Muscle layer of duodenum (tissue), 2 donors: ENCODE data around the gene HIVEP1.

ENCODE experiments used
- H3K27ac ChIP-seq: one replicate; pipeline ENCODE4 v1.7.0; 2013; ENCODE audit warnings: mild to moderate bottlenecking, low read length
- H3K27me3 ChIP-seq: one replicate; pipeline ENCODE4 v1.7.0; 2013; ENCODE audit warnings: low read depth, mild to moderate bottlenecking, control low read depth, low read length
- H3K36me3 ChIP-seq, 2 donors: one replicate each; pipeline ENCODE4 v1.7.0; 2013; ENCODE audit warnings: low read length in 2 of 2, control low read depth in 1 of 2, mild to moderate bottlenecking in 1 of 2; ENCODE audit not compliant: insufficient read depth in 2 of 2, control insufficient read depth in 1 of 2
- H3K4me1 ChIP-seq, 2 donors: one replicate each; pipeline ENCODE4 v1.7.0; 2013; ENCODE audit warnings: low read length in 2 of 2, mild to moderate bottlenecking in 2 of 2, control low read depth in 1 of 2, moderate library complexity in 1 of 2; ENCODE audit not compliant: insufficient read depth in 2 of 2, control insufficient read depth in 1 of 2
- H3K4me3 ChIP-seq, 2 donors: one replicate each; pipeline ENCODE4 v1.7.0; 2013; ENCODE audit warnings: low read length in 2 of 2, low read depth in 1 of 2, mild to moderate bottlenecking in 1 of 2
- H3K9me3 ChIP-seq, 2 donors: one replicate each; pipeline ENCODE4 v1.7.0; 2013; ENCODE audit warnings: low read length in 2 of 2, control low read depth in 1 of 2, mild to moderate bottlenecking in 1 of 2; ENCODE audit not compliant: control insufficient read depth in 1 of 2
- donor health status: healthy.

The HIVEP1 gene

DNA sequence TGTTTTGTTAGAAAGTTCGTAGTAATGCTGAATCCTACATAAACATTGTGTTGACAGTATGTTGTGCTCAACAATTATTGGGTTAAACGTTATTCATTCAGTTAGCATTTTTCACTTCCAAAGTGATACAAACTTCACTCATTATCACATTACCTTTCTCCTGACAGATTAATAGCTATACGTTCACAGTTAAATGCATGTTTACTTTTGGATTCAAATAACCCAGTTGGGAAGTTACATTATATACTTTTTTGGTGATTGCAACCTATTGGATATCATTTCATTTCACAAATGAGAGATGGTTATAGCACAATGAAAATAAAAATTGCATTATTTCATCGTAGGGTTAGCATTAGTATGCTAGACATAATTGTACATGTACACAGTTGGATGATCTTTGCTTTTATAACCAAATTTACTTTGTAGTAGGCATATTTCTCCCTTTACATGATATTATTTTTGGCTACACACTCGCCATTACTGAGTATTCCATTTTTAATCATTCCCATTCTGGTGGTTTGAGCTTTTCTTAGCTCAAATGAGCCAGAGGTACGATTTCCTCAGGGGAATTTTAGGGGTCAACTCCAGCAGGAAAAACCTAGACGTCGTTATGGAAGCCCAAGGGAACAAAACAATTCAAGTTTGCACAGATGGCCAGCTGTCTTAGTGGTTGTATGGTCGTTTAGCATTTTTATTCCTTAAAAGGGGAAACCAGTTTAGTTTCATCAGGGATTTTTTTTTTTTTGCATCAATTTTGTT, 2.1 kb upstream of the HIVEP1 start:
- peak overlapping the region; percentile 70 to 87 for H3K4me3 ChIP-seq
- peaks cover 0 to 19% of the 10 kb centered on the region in 2 donors for H3K4me1 ChIP-seq
- peaks cover 0 to 5% of the 10 kb centered on the region in 2 donors for H3K36me3 ChIP-seq
- H3K27ac ChIP-seq = peak overlapping the region; percentile 99
- no peaks in the 10 kb centered on the region for H3K9me3 ChIP-seq
- no peaks in the 10 kb centered on the region for H3K27me3 ChIP-seq

DNA sequence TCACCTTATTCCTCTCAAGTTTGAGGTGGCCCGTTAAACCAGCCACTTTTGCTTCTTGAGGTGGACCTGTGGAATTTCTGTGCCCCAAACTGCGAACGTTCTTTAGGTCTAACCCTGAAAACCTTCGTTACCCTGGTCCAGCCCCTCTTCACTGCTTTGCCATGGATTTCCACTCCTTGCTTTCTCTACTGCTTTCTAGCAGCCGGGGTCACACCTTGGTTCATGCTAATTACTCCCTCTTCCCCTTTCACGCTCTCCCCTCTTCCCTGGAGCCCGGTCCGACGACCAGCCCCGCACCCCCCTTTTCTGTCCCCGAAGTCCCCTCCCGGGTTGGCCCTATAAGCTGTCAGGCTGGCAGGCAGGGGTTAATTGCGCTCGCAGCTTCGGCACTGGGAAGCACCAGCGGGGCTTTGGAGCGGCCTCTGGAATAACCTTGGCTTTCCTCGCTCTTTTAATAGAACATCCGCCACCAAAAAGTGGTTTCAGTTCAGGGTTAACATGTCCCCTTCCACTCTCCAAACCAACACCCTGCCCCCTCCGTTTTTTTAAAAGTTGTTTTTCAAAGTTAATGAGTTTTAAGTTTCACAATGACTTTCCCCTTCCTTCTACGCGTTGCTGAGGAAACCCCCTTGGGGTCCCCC, 1.4 kb upstream of the HIVEP1 start:
- no peaks in the 10 kb centered on the region for H3K27me3 ChIP-seq
- H3K36me3 ChIP-seq = peaks cover 0 to 5% of the 10 kb centered on the region in 2 donors
- H3K9me3 ChIP-seq = no peaks in the 10 kb centered on the region
- peak overlapping the region; percentile 99 for H3K27ac ChIP-seq
- H3K4me1 ChIP-seq = peaks cover 0 to 19% of the 10 kb centered on the region in 2 donors
- peak overlapping the region; percentile 70 to 87 for H3K4me3 ChIP-seq

DNA sequence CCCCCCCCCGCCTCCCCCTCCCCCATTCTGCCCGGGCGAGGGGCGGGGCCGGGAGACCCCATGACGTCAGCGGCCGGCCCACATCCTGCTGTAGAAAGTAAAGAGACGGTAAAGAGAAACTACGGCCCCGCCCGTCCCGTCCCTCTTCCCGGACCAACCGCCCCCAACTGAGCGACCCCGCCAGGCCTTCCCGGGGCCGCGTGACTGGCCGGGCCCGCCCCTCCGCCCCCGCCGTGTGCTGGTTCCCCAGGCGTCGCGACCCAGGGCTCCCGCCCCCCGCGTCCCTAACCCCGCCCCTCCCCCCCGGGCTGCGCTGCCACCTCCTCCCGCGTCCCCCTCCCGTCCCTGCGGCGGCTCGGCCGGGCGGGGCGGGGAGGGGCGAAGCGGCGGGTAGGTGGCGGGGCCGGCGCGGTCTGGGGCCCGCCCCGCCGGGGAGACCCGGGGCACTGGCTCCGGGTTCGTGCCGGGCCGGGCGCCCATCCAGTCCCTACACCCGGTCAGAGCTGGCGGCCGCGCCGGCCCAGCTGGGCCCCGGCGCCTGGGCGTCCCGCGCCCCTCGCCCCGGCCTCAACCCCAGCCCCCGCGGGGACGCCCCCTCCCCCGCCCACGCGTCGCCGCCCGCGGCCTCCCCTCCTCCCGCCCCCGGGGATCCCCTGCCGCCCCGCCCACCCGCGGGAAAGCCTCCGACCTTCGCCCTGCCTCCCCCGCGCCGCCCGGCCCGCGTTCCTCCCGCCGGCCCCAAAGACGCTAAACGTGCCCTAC, 655 bp upstream of the HIVEP1 start:
- Histone ChIP-seq H3K4me1 (peaks cover 0 to 19% of the 10 kb centered on the region in 2 donors), H3K9me3 (no peaks in the 10 kb centered on the region), H3K27me3 (no peaks in the 10 kb centered on the region), H3K36me3 (peaks cover under 1 to 5% of the 10 kb centered on the region in 2 donors), H3K4me3 (no peak overlapping the region), H3K27ac (no peak overlapping the region)

DNA sequence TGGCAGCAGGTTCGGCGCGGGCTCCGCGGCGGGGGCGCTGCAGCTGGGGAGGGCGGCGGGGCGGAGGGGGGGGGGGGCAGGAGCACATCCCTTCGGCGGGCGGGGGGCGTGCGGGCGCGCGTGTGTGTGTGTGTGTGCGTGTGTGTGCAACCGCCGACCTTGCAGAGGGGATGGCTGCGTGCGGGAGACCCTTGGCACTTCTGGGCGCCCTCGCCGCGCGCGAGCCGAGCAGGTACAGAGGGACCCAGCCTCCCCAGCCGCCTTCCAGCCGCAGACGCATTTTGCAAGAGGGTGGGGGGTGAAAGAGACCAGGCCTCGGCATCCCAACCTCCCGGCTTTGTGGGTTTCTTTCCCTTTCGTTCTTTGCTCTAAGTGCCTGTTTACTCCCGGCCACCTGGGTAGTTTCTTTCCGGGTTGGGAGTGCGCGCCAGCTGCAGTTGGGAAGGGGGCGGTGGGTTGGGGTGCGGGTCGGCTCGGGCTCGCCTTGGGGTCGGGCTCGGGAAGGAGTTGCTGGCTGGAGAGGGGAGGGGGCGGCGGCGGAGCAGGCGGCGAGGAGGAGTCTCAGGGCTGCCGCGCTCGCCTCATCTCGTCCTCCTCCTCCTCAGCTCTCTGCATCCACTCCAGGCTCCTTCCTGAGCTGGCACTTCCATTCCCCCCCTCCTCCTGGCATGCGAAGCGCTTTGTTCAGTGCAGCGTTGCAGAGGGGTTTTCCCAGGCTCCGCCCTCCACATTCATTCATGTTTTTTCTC, 620 bp downstream of the HIVEP1 start:
- no peaks in the 10 kb centered on the region for H3K9me3 ChIP-seq
- H3K27me3 ChIP-seq = no peaks in the 10 kb centered on the region
- peaks cover 9 to 10% of the 10 kb centered on the region in 2 donors for H3K36me3 ChIP-seq
- H3K4me3 ChIP-seq = peak overlapping the region; percentile 77 to 88
- peak overlapping the region; percentile 62 for H3K27ac ChIP-seq
- peaks cover 0 to 17% of the 10 kb centered on the region in 2 donors for H3K4me1 ChIP-seq

DNA sequence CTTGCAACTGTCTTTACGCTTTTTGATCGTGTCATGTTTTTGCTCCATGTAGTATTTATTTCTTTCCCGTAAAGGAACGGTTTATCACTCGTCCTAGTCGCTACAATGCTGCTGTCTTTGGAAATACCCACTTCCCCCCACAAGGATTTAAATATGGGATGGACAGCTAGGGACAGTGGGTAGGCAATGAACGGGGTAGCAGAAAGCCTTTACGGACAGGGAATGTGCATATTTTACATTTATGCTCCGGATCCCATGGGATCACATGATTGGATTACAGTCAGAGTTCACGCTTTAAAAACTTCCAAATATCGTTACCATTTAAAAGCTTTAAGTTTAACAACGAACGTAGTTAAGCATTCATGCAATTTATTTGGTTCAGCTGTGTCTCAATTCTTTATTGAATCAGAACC, 1.2 kb downstream of the HIVEP1 start:
- peaks cover 9 to 14% of the 10 kb centered on the region in 2 donors for H3K36me3 ChIP-seq
- H3K4me3 ChIP-seq = peak overlapping the region; percentile 77 to 88
- H3K9me3 ChIP-seq = no peaks in the 10 kb centered on the region
- peak overlapping the region; percentile 62 for H3K27ac ChIP-seq
- no peaks in the 10 kb centered on the region for H3K27me3 ChIP-seq
- H3K4me1 ChIP-seq = peaks cover 0 to 12% of the 10 kb centered on the region in 2 donors

DNA sequence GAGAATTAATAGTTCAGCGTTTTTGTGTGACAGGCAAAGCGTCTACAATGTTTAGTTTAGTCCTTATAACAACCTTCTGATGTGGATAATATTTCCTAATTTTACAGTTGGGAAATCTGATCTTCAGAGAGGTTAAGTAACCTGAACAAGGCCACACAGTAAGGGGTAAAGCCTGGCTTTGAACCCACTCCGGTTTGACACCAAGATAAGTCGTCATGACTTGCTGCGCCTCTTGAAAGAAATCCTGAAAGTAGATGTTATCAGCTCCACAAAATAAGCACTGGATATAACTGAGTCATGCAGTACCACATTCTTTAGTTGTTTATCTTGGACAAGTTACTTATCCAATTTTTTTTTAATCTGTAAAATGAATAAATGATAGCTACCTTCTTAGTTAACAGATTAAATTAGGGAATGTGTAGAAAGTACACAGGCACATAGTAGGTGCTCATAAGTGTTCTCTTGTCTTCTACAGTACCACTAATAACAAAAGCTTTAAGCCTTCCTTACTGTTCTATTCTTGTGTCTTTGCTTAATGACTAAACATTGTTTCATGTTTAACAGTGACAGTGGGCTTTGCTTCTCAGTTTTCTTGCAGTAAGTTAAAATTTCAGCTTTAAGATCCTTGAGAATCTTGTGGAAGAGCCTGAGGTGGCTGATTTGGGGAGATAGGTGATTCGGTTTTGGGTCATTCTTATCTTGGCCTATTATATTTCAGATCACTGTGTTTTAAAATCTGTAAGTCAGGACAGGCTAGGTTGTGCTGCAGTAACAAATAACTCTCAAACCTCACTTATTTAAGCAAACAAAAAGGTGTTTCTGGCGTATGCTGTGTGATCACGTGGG, 2.1 kb downstream of the HIVEP1 start:
- Histone ChIP-seq H3K36me3 (peaks cover 9 to 14% of the 10 kb centered on the region in 2 donors), H3K9me3 (no peaks in the 10 kb centered on the region), H3K27me3 (no peaks in the 10 kb centered on the region), H3K4me1 (peaks cover 0 to 10% of the 10 kb centered on the region in 2 donors), H3K27ac (peak overlapping the region; percentile 62), H3K4me3 (peak overlapping the region in 1 of 2 donors; percentile 77)

DNA sequence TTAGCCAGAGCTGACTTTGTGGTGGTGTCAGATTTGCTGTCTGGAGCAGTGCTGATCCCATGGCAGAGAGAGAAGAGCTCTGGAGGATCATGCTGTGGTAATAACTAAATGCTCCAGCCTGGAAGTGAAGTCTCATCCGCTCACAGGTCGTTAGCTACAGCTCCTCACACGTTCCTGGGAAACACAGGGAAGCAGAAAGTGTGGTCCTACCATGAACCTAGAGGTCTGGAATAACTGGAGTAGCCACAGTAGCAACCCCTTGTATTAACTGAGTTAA, 2.7 kb downstream of the HIVEP1 start:
- no peak overlapping the region for H3K27ac ChIP-seq

DNA sequence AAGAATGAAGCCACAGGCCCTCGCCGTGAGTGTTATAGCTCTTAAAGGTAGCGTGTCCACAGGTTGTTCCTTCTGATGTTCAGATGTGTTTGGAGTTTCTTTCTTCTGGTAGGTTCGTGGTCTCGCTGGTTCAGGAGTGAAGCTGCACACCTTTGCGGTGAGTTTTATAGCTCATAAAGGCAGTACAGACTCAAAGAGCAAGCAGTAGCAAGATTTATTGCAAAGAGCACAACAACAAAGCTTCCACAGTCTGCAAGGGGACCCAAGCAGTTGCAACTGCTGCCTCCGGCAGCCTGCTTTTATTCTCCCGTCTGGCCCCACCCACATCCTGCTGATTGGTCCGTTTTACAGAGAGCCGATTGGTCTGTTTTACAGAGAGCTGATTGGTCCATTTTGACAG, 5.2 kb downstream of the HIVEP1 start:
- peaks cover 13 to 17% of the 10 kb centered on the region in 2 donors for H3K36me3 ChIP-seq
- H3K4me3 ChIP-seq = no peak overlapping the region
- no peaks in the 10 kb centered on the region for H3K9me3 ChIP-seq
- no peaks in the 10 kb centered on the region for H3K27me3 ChIP-seq
- H3K27ac ChIP-seq = no peak overlapping the region
- no peaks in the 10 kb centered on the region for H3K4me1 ChIP-seq

More for the DNA sequence above, 2.7 kb downstream of the HIVEP1 start:
- Histone ChIP-seq H3K4me3 (no peak overlapping the region), H3K36me3 (peaks cover 11 to 14% of the 10 kb centered on the region in 2 donors), H3K27me3 (no peaks in the 10 kb centered on the region), H3K9me3 (no peaks in the 10 kb centered on the region), H3K4me1 (peaks cover 0 to 5% of the 10 kb centered on the region in 2 donors)

DNA sequence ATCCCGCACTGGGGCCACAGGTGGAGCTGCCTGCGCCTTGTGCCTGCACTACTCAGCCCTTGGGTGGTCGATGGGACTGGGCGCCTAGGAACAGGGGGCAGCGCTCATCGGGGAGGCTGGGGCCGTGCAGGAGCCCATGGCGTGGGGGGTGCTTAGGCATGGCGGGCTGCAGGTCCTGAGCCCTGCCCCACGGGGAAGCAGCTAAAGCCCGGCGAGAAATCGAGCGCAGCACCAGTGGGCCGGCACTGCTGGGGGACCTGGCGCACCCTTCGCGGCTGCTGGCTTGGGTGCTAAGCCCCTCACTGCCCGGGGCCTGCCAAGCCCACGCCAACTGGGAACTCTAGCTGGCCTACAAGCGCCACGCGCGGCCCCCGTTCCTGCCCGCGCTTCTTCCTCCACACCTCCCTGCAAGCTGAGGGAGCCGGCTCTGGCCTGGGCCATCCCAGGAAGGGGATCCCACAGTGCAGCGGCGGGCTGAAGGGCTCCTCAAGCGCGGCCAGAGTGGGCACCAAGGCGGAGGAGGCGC, 5.8 kb downstream of the HIVEP1 start:
- H3K36me3 ChIP-seq = peaks cover 13 to 17% of the 10 kb centered on the region in 2 donors
- no peaks in the 10 kb centered on the region for H3K27me3 ChIP-seq
- H3K4me3 ChIP-seq = no peak overlapping the region
- H3K4me1 ChIP-seq = no peaks in the 10 kb centered on the region
- H3K27ac ChIP-seq = no peak overlapping the region
- no peaks in the 10 kb centered on the region for H3K9me3 ChIP-seq

DNA sequence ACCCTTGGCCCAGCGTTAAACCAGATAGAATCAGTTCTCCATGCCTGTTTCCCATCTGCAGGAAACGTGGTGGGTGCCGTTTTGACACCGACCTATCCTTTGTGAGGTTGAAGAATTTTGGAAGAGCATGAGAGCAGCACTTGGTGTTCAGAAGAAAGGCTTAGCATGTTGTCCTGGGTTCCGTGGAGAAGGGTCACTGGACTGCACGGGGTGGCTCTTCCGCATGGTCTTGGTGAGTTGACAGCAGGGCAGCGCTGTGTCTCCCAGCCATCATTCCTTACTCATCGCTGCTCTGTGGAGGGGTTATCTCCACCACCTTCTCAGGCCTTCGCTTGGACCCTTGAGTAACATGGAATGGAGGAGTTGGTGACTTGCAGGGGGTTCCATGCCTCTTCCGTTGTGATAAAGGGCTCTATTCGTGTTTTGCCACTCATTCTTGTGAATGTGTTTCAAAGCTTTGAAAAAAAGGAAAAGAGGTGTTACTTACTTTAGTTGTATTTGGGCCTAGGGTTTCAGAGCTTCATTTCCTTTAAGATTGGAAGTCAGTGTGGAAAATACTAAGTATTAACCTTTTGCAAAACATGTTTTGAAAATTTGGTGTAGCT, 8.2 kb downstream of the HIVEP1 start:
- Histone ChIP-seq H3K9me3 (no peaks in the 10 kb centered on the region), H3K4me1 (peaks cover 4 to 8% of the 10 kb centered on the region in 2 donors), H3K4me3 (no peak overlapping the region), H3K27me3 (no peaks in the 10 kb centered on the region), H3K36me3 (peaks cover 13 to 17% of the 10 kb centered on the region in 2 donors), H3K27ac (no peak overlapping the region)
